Lung (tissue), 12 donors: Measurements from ENCODE around the gene THSD7B. TPM values are rescaled to one million over a fixed set of nuclear protein-coding genes. Genes with fewer than 3 reads are reported as not detected.

Experiments
- ATAC-seq: fragments of 200-7000 bp; cut with Tn5 transposase; one replicate; pipeline ENCODE4 v1.9.1; 2020; ENCODE audit warnings: moderate number of reproducible peaks; ENCODE audit not compliant: insufficient read depth, low FRiP score
- DNase-seq, 3 donors: peaks; one replicate each; pipeline ENCODE4 v3.0.0-alpha.2; 2013 to 2017
- H3K27ac ChIP-seq, 2 donors: one replicate each; pipeline ENCODE4 v1.5.1; 2013; ENCODE audit warnings: mild to moderate bottlenecking in 2 of 2, moderate library complexity in 2 of 2, control low read depth in 1 of 2, inconsistent platforms in 1 of 2, low read depth in 1 of 2, low read length in 1 of 2
- H3K27me3 ChIP-seq, 3 donors: one replicate each; pipeline ENCODE4 v1.5.1; 2013; ENCODE audit warnings: low read length in 2 of 3; ENCODE audit not compliant: control insufficient read depth in 3 of 3, insufficient read depth in 3 of 3
- H3K36me3 ChIP-seq, 4 donors: one replicate each; pipeline ENCODE4 v1.5.1; 2013; ENCODE audit warnings: low read length in 4 of 4, mild to moderate bottlenecking in 1 of 4, moderate library complexity in 1 of 4; ENCODE audit not compliant: control insufficient read depth in 4 of 4, insufficient read depth in 4 of 4
- H3K4me1 ChIP-seq, 5 donors: one replicate each; pipeline ENCODE4 v1.5.1; 2013; ENCODE audit warnings: low read length in 5 of 5, mild to moderate bottlenecking in 2 of 5, moderate library complexity in 1 of 5; ENCODE audit not compliant: control insufficient read depth in 5 of 5, insufficient read depth in 5 of 5
- H3K4me3 ChIP-seq: one replicate; pipeline ENCODE4 v1.5.1; 2013; ENCODE audit warnings: mild to moderate bottlenecking, control low read depth, moderate library complexity
- H3K9ac ChIP-seq, 2 donors: one replicate each; pipeline ENCODE4 v1.5.1; 2013; ENCODE audit warnings: low read length in 2 of 2, control low read depth in 1 of 2; ENCODE audit not compliant: insufficient read depth in 1 of 2
- H3K9me3 ChIP-seq, 4 donors: one replicate each; pipeline ENCODE4 v1.5.1; 2013; ENCODE audit warnings: low read length in 3 of 4, mild to moderate bottlenecking in 1 of 4, moderate library complexity in 1 of 4; ENCODE audit not compliant: control insufficient read depth in 4 of 4, insufficient read depth in 3 of 4
- CTCF ChIP-seq: IDR thresholded peaks from 2 replicates; pipeline ENCODE4 v1.5.1; 2012; ENCODE audit warnings: mild to moderate bottlenecking; ENCODE audit errors: control extremely low read depth, extremely low read depth
- WGBS, 2 donors: extraction: QIAGEN DNeasy Blood & Tissue Kit; methylation state at CpG; one replicate each; pipeline ENCODE4 v1.1.7; 2013; 5-methylcytosine and 5-hydroxymethylcytosine counted together
- polyA plus RNA-seq, 2 donors: library from polyadenylated mRNA; stranded (reverse); fragments of 200-250 nt; gene quantifications; one replicate each; pipeline ENCODE4 v1.2.1, GENCODE V29; 2013
- total RNA-seq, 2 donors: library from RNA; depleted of rRNA in 1 of 2; stranded (reverse); fragments of >200 nt in 1 of 2; gene quantifications; one replicate each; pipeline ENCODE4 v1.2.1, GENCODE V29; 2014 to 2021
- donor health status: control.
- donor health status: control.
- donor health status: Bipolar disorder and iron deficiency.
- donor health status: healthy.
- donor health status: DM: yes; HTN: yes; CAD: no.

Gene THSD7B
- total and polyA plus RNA-seq, 4 donors, result 0.03 to 8.2 (median 0.14) TPM

GRCh38 chr2:137654046-137654445 lies 888.7 kb downstream of the THSD7B start:
- WGBS, 2 donors, result 77 to 87% methylated on average over 2 of the region's 2 CpGs
- TF ChIP-seq CTCF, result no peak
- Histone ChIP-seq H3K9me3 (no peaks in the 10 kb centered on the region), H3K9ac (no peak overlapping the region), H3K36me3 (no peaks in the 10 kb centered on the region), H3K27ac (no peak overlapping the region), H3K4me3 (no peak overlapping the region), H3K27me3 (no peaks in the 10 kb centered on the region), H3K4me1 (no peaks in the 10 kb centered on the region)
- DNase-seq, result no peak
- no peak for ATAC-seq

GRCh38 chr2:137655814-137656213 lies 890.5 kb downstream of the THSD7B start:
- no peak for TF ChIP-seq CTCF
- ATAC-seq (no peak), DNase-seq (peak in 1 of 3 donors; percentile 62)
- Histone ChIP-seq H3K36me3 (no peaks in the 10 kb centered on the region), H3K9me3 (no peaks in the 10 kb centered on the region), H3K9ac (no peak overlapping the region), H3K4me1 (no peaks in the 10 kb centered on the region), H3K27ac (no peak overlapping the region), H3K27me3 (no peaks in the 10 kb centered on the region), H3K4me3 (no peak overlapping the region)
- WGBS, 2 donors, result 74 to 87% methylated on average over 3 of the region's 3 CpGs

- Histone ChIP-seq H3K27me3 (no peaks in the 10 kb centered on the region), H3K4me1 (no peaks in the 10 kb centered on the region), H3K27ac (no peak overlapping the region), H3K9me3 (no peaks in the 10 kb centered on the region), H3K36me3 (no peaks in the 10 kb centered on the region), H3K9ac (no peak overlapping the region), H3K4me3 (no peak overlapping the region)
- ATAC-seq (no peak), DNase-seq (no peak)
- 80 to 89% methylated on average over 4 of the region's 4 CpGs for WGBS, 2 donors
- no peak for TF ChIP-seq CTCF
Measured at GRCh38 chr2:137658433-137658832, 893.1 kb downstream of the THSD7B start.

- ATAC-seq, result peak; percentile 73
- no peak for TF ChIP-seq CTCF
- no peak overlapping the region for H3K27ac ChIP-seq
- H3K4me1 ChIP-seq, result no peaks in the 10 kb centered on the region
- no peaks in the 10 kb centered on the region for H3K9me3 ChIP-seq
- DNase-seq, result peak; percentile 21 to 61 (median 32)
- no peak overlapping the region for H3K9ac ChIP-seq
- H3K36me3 ChIP-seq, result no peaks in the 10 kb centered on the region
- 56 to 71% methylated on average over 5 of the region's 5 CpGs for WGBS, 2 donors
- no peak overlapping the region for H3K4me3 ChIP-seq
- no peaks in the 10 kb centered on the region for H3K27me3 ChIP-seq
Measured at GRCh38 chr2:137659616-137660015, 894.3 kb downstream of the THSD7B start.
